ENCODE data around the gene SIGLEC10. TPM values are rescaled to one million over a fixed set of nuclear protein-coding genes. Genes with fewer than 3 reads are reported as not detected.
"Not testable (repeated sequence)": the region's sequence is repeated elsewhere in the genome, so short reads cannot be mapped to it uniquely, and the experiment has no call there.

SIGLEC10 gene, protein sequence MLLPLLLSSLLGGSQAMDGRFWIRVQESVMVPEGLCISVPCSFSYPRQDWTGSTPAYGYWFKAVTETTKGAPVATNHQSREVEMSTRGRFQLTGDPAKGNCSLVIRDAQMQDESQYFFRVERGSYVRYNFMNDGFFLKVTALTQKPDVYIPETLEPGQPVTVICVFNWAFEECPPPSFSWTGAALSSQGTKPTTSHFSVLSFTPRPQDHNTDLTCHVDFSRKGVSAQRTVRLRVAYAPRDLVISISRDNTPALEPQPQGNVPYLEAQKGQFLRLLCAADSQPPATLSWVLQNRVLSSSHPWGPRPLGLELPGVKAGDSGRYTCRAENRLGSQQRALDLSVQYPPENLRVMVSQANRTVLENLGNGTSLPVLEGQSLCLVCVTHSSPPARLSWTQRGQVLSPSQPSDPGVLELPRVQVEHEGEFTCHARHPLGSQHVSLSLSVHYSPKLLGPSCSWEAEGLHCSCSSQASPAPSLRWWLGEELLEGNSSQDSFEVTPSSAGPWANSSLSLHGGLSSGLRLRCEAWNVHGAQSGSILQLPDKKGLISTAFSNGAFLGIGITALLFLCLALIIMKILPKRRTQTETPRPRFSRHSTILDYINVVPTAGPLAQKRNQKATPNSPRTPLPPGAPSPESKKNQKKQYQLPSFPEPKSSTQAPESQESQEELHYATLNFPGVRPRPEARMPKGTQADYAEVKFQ
- total RNA-seq = 17.4 TPM
- long read RNA-seq, partial matches to known transcripts = 5 of 13 reads
- long read RNA-seq, other reads (novel, unspliced or antisense) = 4 of 13 reads

DNA sequence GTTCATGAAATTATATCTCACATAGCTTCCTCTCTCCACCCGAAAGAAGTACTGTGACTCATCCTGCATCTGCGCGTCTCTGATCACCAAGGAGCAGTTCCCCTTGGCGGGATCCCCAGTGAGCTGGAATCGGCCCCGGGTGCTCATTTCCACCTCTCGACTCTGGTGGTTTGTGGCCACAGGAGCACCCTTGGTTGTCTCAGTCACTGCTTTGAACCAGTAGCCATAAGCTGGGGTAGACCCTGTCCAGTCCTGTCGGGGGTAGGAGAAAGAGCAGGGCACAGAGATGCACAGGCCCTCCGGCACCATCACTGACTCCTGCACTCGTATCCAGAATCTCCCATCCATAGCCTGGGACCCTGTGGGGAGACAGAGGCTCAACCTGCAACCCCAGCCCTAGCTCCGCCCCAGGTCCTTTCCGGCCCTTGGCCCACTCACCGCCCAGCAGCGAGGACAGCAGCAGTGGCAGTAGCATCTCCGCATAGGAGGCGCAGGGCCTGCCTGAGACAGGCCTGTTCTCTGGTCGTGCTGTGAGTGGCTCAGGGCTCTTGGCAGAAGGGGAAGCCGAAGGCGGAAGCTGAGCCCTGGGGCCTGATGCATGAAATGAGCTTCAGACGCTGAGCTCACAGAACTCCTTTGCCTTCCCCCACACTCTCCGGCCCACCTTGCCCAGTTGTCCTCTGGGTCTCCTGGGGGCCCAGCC is at the start of gene SIGLEC10:
TSS of gene SIGLEC10 (minus strand) at position 536 of the 703 bp plus-strand sequence. CDS start at position 475, 61 bp downstream.
- intact Hi-C loops (cut with DNase I) = no loop called here
- H3K36me3 ChIP-seq = no peaks in the 10 kb centered on the region
- H3K9me3 ChIP-seq = no peaks in the 10 kb centered on the region
- H3K4me1 ChIP-seq = no peaks in the 10 kb centered on the region
- ATAC-seq (peak; percentile 72 to 85), DNase-seq (peak; percentile 84)
- TF ChIP-seq, protein P1, sequence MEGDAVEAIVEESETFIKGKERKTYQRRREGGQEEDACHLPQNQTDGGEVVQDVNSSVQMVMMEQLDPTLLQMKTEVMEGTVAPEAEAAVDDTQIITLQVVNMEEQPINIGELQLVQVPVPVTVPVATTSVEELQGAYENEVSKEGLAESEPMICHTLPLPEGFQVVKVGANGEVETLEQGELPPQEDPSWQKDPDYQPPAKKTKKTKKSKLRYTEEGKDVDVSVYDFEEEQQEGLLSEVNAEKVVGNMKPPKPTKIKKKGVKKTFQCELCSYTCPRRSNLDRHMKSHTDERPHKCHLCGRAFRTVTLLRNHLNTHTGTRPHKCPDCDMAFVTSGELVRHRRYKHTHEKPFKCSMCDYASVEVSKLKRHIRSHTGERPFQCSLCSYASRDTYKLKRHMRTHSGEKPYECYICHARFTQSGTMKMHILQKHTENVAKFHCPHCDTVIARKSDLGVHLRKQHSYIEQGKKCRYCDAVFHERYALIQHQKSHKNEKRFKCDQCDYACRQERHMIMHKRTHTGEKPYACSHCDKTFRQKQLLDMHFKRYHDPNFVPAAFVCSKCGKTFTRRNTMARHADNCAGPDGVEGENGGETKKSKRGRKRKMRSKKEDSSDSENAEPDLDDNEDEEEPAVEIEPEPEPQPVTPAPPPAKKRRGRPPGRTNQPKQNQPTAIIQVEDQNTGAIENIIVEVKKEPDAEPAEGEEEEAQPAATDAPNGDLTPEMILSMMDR (IDR thresholded peaks at IDR 0.05) = no peak
- peaks cover 22% of the 10 kb centered on the region for H3K27me3 ChIP-seq (ENCODE audit: low read depth)
- H3K27ac ChIP-seq = peak within 1 kb of the TSS; percentile 67
- peak within 1 kb of the TSS; percentile 27 for H3K4me3 ChIP-seq

DNA sequence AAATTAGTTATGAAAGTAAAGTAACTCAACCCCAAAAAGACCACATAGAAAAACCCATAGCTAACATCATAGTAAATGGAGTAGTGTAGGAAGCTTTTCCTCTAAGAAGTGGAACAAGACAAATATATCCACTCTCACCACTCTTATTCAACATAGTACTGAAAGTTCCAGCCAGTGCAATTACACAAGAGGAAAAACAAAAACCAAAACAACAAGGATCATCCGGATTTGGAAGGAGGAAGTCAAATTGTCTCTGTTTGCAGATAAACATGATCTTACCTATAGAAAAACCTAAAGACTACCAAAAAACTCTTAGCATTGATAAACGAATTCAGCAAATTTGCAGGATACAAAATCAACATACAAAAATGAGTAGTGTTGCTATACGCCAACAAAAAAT is 49.3 kb upstream of the SIGLEC10 start:
- Histone ChIP-seq H3K27ac (no peak overlapping the region), H3K27me3 (ENCODE audit: low read depth) (peaks cover 16% of the 10 kb centered on the region), H3K4me3 (no peak overlapping the region), H3K36me3 (no peaks in the 10 kb centered on the region), H3K9me3 (no peaks in the 10 kb centered on the region), H3K4me1 (no peaks in the 10 kb centered on the region)
- TF ChIP-seq, protein P1 (IDR thresholded peaks at IDR 0.05) = no peak
- DNase-seq (no peak), ATAC-seq (no peak)
- intact Hi-C loops (cut with DNase I) = no loop called here

DNA sequence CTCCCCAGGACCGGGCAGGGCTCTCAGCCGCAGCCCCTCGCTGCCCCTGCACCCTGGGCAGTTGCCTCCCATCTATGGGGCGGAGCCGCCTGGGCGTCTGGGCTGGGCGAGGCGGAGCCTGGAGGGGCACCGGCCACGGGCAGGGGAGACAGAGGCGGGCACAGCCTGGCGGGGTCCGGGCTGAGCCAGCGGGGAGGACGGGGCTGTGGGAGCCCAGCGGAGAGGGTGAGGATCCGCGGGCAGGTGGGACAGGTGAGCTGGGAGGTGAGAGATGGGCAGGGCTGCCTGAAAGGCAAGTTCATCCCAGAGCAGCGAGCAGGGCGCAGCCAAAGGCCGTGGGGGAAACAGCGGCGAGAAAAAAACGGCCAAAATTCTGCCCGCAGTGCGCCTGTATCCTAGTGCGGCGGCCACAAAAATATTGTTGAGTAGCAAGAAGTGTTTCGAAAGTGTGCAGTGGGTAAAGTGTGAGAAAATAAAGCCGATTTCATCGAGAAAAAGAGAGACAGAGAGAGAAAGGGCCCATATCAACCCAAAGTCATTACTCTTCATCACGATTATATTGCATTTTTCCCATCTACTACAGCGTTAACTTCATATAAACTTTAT is 46.6 kb upstream of the SIGLEC10 start:
- peak; percentile 32 to 38 for ATAC-seq
- H3K4me1 ChIP-seq; H3K4me3 ChIP-seq; H3K27ac ChIP-seq; intact Hi-C loops (cut with DNase I); H3K36me3 ChIP-seq; DNase-seq; H3K9me3 ChIP-seq: not testable (repeated sequence)
- H3K27me3 ChIP-seq (ENCODE audit: low read depth) = peaks cover 22% of the 10 kb centered on the region

DNA sequence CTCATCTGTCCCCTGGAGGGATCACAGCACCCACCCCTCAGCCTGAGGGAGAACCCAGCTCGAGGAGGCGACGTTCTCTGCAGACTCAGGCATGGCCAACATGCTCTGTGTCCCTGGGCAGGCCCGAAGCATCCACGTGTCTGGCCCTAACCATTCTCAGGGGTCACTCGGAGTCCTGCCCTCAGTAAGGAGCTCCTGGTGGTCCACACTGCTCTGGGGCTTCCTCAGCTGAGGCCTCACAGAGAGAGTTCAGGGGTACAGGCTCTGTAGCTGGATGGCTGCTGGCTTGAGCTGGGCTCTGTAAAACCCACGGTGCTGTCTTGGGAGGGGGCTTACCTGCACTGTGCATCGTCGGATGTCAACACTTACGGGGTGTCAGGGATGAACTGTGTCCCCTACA is 45.2 kb upstream of the SIGLEC10 start:
- DNase-seq = no peak
- no peaks in the 10 kb centered on the region for H3K4me1 ChIP-seq
- ATAC-seq = no peak
- H3K9me3 ChIP-seq = no peaks in the 10 kb centered on the region
- TF ChIP-seq, protein P1 (IDR thresholded peaks at IDR 0.05) = no peak
- no peaks in the 10 kb centered on the region for H3K36me3 ChIP-seq
- H3K27me3 ChIP-seq (ENCODE audit: low read depth) = peaks cover 23% of the 10 kb centered on the region
- H3K4me3 ChIP-seq = no peak overlapping the region
- intact Hi-C loops (cut with DNase I) = no loop called here
- H3K27ac ChIP-seq = no peak overlapping the region

DNA sequence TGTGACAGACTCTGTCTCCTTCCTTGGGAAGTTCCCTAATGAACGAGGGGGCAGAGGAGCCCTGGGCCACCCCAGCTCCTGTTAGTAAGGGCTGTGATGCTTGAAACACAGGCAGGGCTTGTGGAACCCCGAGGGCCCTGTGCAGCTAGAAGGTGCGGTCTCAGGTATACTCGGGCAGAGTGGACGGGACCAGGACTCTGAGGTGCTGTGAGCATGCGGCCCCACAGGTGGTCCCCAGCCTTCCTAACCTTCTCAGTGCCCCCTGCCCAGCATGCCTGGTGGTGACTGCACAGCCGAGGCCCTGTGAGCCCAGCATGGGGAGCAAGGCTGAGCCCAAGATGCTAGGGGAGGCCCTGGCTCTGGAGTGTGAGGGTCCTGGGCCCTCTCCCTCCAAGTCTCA is 44.8 kb upstream of the SIGLEC10 start:
- peak in 1 of 2 donors; percentile 14 for ATAC-seq
- H3K4me3 ChIP-seq = no peak overlapping the region
- DNase-seq = no peak
- no peaks in the 10 kb centered on the region for H3K9me3 ChIP-seq
- peaks cover 27% of the 10 kb centered on the region for H3K27me3 ChIP-seq (ENCODE audit: low read depth)
- no peaks in the 10 kb centered on the region for H3K36me3 ChIP-seq
- TF ChIP-seq, protein P1 (IDR thresholded peaks at IDR 0.05) = no peak
- no peak overlapping the region for H3K27ac ChIP-seq
- no peaks in the 10 kb centered on the region for H3K4me1 ChIP-seq
- intact Hi-C loops (cut with DNase I) = no loop called here
